NCI-H774 (cell line): ENCODE data around the gene SORT1.
"Not testable (repeated sequence)": the region's sequence is repeated elsewhere in the genome, so short reads cannot be mapped to it uniquely, and the experiment has no call there.

ENCODE experiments used
- DNase-seq: peaks from one replicate; lab custom pipeline; 2025; lab: John Stamatoyannopoulos, UW

The SORT1 gene

GRCh38 chr1:109397581-109398342, at the start of gene SORT1:
Gene SORT1 (minus strand): TSS chr1:109397918. CDS start chr1:109397892, 26 bp downstream.
- DNase-seq = peak; percentile 94

DNA sequence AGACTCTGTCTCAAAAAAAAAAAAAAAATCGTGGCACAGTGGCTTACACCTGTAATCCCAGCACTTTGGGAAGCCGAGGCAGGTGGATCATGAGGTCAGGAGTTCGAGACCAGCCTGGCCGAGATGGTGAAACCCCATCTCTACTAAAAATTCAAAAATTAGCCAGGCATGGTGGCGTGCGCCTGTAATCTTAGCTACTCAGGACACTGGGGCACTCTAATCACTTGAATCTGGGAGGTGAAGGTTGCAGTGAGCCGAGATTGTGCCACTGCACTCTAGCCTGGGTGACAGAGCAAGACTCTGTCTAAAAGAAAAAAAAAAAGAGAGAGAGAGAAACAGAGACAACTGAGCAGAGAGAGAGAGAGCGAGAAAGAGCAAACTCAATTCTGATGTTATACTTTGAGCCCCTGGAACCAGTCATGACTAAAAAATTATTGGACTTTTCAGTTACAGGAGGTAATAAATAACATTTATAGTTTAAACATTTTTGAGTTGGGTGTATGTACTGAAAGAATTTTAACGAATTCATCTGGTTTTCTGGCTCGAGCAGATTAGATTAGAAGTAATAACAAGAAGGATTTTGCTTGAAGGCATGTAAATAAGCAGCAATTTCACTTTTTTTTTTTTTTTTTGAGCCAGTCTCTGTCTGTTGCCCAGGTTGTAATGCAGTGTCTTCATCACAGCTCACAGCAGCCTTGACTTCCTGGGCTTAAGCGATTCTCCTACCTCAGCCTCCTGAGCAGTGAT, 48.4 kb upstream of the SORT1 start:
- DNase-seq = not testable (repeated sequence)

- DNase-seq = no peak
Measured at GRCh38 chr1:109444346-109444745, 46.6 kb upstream of the SORT1 start.

- no peak for DNase-seq
Measured at GRCh38 chr1:109443476-109443875, 45.8 kb upstream of the SORT1 start.

DNA sequence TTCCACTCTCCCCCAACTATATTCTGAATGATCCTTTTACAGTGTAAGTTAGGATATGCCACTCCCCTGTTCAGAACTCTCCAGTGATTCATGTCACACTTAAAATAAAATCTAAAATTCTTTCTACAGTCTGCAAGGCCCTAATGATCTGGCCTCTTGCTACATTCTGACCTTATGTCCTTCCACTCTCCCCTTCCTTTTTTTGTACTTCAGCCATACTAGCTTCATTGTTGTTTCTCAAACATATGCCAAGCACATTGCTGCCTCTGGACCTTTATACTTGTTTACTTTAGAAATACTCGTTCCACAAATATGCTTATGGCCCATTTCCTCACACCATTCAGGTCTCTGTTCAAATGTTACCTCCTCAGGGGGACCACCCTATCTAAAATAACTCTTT, 43.4 kb upstream of the SORT1 start:
- no peak for DNase-seq

DNA sequence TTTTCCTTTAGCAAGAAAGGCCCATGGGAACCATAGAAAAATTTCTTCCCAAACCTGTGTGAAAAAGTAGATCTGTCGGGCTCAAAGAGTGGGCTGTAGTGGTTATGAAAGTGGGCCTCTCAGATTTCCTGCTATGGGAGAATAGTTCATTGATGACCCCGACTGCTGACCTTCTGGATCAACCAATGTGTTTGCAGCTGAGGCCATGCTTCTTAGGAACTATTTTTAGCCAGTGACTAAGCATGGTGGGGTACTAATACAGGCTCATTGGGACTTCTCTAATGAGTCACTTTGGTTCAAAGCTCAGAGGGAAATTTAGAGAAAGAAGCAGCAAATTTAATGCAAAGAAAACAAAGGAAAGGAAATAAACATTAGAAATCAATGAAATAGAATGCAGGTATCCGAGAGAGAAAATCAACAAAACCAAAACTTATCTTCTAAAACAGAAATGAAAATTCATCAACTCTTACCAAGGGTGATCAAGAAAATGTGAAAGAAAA, 41.1 kb upstream of the SORT1 start:
- no peak for DNase-seq

DNA sequence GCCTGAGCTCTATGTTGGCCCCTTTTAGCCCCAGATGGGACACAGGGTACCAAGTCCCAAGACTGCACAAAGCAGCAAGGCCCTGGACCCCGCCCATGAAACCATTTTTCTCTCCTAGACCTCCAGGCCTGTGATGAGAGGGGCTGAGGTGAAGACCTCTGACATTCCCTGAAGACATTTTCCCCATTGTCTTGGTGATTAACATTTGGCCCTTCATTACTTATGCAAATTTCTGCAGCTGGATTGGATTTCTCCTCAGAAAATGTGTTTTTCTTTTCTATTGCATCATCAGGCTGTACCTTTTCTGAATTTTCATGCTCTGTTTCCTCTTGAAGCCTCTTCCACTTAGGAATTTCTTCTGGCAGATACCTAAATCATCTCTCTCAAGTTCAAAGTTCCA, 36.8 kb upstream of the SORT1 start:
- DNase-seq = no peak

- no peak for DNase-seq
Measured at GRCh38 chr1:109433322-109433721, 35.6 kb upstream of the SORT1 start.

DNA sequence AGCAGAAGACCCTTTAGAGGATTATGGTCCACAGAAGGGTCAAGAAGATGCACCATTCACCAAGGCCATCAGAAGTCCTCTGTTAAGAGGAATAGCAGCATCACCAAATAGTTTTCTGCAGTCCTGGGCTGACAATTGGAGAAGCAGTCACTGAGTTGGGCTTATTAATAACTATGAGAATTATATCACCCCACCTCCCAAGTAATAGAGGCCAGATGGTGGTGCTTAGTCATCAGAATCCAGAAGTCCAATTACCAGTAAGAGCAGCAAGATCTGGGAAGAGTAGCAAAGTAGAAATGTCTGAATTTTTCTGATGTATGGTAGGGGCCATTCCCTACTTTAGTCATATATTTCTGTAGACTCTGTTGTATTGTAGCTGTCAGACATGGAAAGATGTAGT, 34.6 kb upstream of the SORT1 start:
- DNase-seq = no peak

DNA sequence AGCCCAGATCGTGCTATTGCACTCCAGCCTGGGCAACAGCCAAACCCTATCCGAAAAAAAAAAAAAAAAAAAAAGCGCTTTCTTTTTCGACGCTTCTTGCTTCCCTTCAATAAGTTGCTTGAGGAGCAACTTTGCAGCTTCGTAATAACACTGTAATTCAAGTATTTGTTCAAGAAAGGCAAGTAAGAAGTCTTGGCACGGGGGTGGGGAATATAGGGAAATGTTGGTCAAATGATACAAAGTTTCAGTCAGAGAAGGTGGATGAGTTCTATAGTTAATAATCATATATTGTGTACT, 29.4 kb upstream of the SORT1 start:
- no peak for DNase-seq

GRCh38 chr1:109426281-109427170, 28.8 kb upstream of the SORT1 start, which contains the start of gene PSMA5:
Gene PSMA5 (minus strand): TSS chr1:109426448. CDS start chr1:109426330, 118 bp downstream.
- peak; percentile 98 for DNase-seq

- DNase-seq = no peak
Measured at GRCh38 chr1:109425391-109426280, 27.9 kb upstream of the SORT1 start.

DNA sequence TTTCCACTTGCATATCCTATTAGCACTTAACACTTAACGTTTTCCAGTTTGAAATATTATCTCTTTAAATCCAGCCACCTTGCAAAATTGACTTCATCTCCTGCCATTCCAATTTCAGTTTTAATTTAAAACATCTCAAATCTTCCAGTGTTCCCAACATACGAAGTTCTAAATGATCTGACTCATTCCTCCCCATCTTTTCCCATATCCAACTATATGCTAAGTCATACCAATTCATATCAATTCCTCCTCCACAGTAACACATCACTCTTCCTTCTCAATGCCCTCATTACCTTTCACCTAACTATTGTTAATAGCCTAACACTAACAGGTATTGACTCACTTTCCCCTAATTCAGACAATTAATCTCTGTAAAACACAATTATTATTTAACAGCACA, 25.8 kb upstream of the SORT1 start:
- no peak for DNase-seq

DNA sequence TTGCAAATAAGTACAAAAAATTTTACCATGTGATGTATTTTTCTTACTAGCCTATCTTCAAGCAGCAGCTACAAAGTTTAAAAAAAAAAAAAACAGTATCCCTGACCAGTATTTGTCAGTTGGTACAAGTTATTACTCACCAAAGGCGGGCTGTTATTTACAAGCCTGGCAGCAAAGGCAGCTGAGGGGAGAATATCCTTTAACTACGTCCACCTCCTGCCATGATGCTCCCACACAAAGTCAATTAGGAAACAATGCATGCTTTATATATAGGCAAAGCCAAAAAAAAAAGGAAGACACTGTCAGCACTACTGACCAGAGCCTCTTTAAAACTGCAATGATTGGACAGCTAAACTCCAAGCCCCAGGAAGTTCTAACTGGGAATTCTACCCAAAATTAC, 14.8 kb upstream of the SORT1 start:
- no peak for DNase-seq

GRCh38 chr1:109404838-109405237, 7.1 kb upstream of the SORT1 start:
- no peak for DNase-seq

GRCh38 chr1:109402025-109402424, 4.3 kb upstream of the SORT1 start:
- no peak for DNase-seq

GRCh38 chr1:109400035-109400655, 2.4 kb upstream of the SORT1 start:
- no peak for DNase-seq

- peak; percentile 65 for DNase-seq
Measured at GRCh38 chr1:109399326-109399957, 1.7 kb upstream of the SORT1 start.

GRCh38 chr1:109398343-109399225, 866 bp upstream of the SORT1 start:
- no peak for DNase-seq
